ENCODE data around the gene DCAF6.
"Not testable (repeated sequence)": the region's sequence is repeated elsewhere in the genome, so short reads cannot be mapped to it uniquely, and the experiment has no call there.

Gene DCAF6

GRCh38 chr1:167936068-167936929, at the start of gene DCAF6:
Gene DCAF6, plus strand, starts transcription at chr1:167936683. Its CDS starts 229 bp downstream, at chr1:167936912.
- DNase-seq (ENCODE audit: low spot score) = peak; percentile 98

GRCh38 chr1:167887187-167887586, 49.3 kb upstream of the DCAF6 start:
- not testable (repeated sequence) for DNase-seq (ENCODE audit: low spot score)

- no peak for DNase-seq (ENCODE audit: low spot score)
Observed at GRCh38 chr1:167890400-167890799, 46.1 kb upstream of the DCAF6 start.

GRCh38 chr1:167893798-167894197, 42.7 kb upstream of the DCAF6 start:
- DNase-seq (ENCODE audit: low spot score) = no peak

GRCh38 chr1:167898578-167899222, 37.8 kb upstream of the DCAF6 start:
- no peak for DNase-seq (ENCODE audit: low spot score)

GRCh38 chr1:167899253-167899681, 37.2 kb upstream of the DCAF6 start:
- DNase-seq (ENCODE audit: low spot score) = no peak

- DNase-seq (ENCODE audit: low spot score) = no peak
Observed at GRCh38 chr1:167900907-167901306, 35.6 kb upstream of the DCAF6 start.

- DNase-seq (ENCODE audit: low spot score) = peak; percentile 64
Observed at GRCh38 chr1:167904652-167905130, 31.8 kb upstream of the DCAF6 start.

- DNase-seq (ENCODE audit: low spot score) = no peak
Observed at GRCh38 chr1:167905182-167905581, 31.3 kb upstream of the DCAF6 start.

GRCh38 chr1:167905671-167906070, 30.8 kb upstream of the DCAF6 start:
- no peak for DNase-seq (ENCODE audit: low spot score)

GRCh38 chr1:167909691-167910180, 26.7 kb upstream of the DCAF6 start:
- DNase-seq (ENCODE audit: low spot score) = no peak

GRCh38 chr1:167910530-167910929, 26.0 kb upstream of the DCAF6 start:
- DNase-seq (ENCODE audit: low spot score) = no peak

- DNase-seq (ENCODE audit: low spot score) = no peak
Observed at GRCh38 chr1:167911413-167911812, 25.1 kb upstream of the DCAF6 start.

GRCh38 chr1:167912294-167912693, 24.2 kb upstream of the DCAF6 start:
- DNase-seq (ENCODE audit: low spot score) = no peak

GRCh38 chr1:167913895-167914496, 22.5 kb upstream of the DCAF6 start, which contains the start of gene ADCY10:
Gene ADCY10, minus strand, starts transcription at chr1:167914134. Its CDS starts 8,994 bp downstream, at chr1:167905140.
- no peak for DNase-seq (ENCODE audit: low spot score)

- DNase-seq (ENCODE audit: low spot score) = no peak
Observed at GRCh38 chr1:167915569-167915968, 20.9 kb upstream of the DCAF6 start.

- DNase-seq (ENCODE audit: low spot score) = no peak
Observed at GRCh38 chr1:167916766-167917511, 19.5 kb upstream of the DCAF6 start.

GRCh38 chr1:167922023-167922422, 14.5 kb upstream of the DCAF6 start:
- peak; percentile 37 for DNase-seq (ENCODE audit: low spot score)

- DNase-seq (ENCODE audit: low spot score) = no peak
Observed at GRCh38 chr1:167922611-167923074, 13.8 kb upstream of the DCAF6 start.

GRCh38 chr1:167923324-167924056, 13.0 kb upstream of the DCAF6 start:
- no peak for DNase-seq (ENCODE audit: low spot score)

GRCh38 chr1:167924102-167924501, 12.4 kb upstream of the DCAF6 start:
- no peak for DNase-seq (ENCODE audit: low spot score)

Data from hepatic stellate cell (primary cell).